Fibroblast of skin of back (primary cell): Measurements from ENCODE around the gene B3GALT2. TPM values are rescaled to one million over a fixed set of nuclear protein-coding genes. Genes with fewer than 3 reads are reported as not detected.
A peak's percentile ranks its signal among the peaks of the same experiment; 100 is the strongest.
"Not testable (repeated sequence)": the region's sequence is repeated elsewhere in the genome, so short reads cannot be mapped to it uniquely, and the experiment has no call there.

ENCODE experiments used
- DNase-seq: peaks from one replicate; pipeline ENCODE4 v3.0.0-alpha.2; 2013
- polyA plus RNA-seq, 2 experiments: library from polyadenylated mRNA; unstranded; fragments of 120-200 nt; gene quantifications; one replicate each; pipeline ENCODE4 v1.2.1, GENCODE V29; 2013; ENCODE audit not compliant: insufficient read length in 2 of 2

Gene B3GALT2, protein sequence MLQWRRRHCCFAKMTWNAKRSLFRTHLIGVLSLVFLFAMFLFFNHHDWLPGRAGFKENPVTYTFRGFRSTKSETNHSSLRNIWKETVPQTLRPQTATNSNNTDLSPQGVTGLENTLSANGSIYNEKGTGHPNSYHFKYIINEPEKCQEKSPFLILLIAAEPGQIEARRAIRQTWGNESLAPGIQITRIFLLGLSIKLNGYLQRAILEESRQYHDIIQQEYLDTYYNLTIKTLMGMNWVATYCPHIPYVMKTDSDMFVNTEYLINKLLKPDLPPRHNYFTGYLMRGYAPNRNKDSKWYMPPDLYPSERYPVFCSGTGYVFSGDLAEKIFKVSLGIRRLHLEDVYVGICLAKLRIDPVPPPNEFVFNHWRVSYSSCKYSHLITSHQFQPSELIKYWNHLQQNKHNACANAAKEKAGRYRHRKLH
- polyA plus RNA-seq (2013, experiment 1 of 2; ENCODE audit: insufficient read length), result 8.5 TPM
- 21.5 TPM for polyA plus RNA-seq (2013, experiment 2 of 2; ENCODE audit: insufficient read length)

DNA sequence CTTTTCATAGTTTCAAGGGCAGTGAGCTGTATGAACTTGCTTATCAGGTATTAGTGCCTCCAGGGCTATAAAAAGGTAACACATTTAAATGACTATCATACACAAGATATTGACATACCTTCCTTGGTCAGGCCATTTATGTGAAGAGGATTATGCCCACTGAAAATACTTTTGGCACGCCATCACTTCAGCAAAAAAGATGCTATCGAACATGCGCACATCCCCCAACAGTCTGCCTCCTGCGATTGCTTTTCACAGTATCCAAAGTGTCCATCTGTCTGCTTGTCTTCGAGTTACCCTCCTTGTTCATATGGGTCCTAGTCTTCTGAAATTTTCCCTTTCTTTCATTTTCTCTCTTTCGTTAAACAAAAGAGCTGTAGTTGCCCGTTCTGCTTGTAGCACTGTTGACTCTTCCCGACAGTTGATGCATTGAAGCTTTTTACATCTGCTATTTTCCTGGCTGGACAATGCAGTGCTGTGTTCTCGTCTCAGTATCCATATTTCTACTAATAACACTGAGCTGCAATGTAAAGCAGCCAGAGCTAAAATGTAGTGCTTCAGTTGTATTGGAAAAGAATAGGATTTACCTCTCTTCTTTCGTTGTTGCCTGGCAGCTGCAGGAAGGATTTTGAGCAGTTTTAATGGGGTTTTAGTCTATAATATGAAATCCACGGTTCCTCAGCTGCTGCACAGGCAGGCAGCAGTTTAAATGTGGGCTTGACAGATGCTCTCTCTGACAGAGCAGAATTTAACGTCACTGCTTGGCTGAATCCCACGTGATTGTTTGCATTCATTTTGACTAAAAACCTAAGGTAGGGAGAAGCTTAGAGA, at the start of gene B3GALT2:
B3GALT2 (minus strand) TSS at position 713 of the 831 bp plus-strand sequence. CDS start 5,051 bp downstream, outside the sequence.
- DNase-seq, result peak; percentile 65

DNA sequence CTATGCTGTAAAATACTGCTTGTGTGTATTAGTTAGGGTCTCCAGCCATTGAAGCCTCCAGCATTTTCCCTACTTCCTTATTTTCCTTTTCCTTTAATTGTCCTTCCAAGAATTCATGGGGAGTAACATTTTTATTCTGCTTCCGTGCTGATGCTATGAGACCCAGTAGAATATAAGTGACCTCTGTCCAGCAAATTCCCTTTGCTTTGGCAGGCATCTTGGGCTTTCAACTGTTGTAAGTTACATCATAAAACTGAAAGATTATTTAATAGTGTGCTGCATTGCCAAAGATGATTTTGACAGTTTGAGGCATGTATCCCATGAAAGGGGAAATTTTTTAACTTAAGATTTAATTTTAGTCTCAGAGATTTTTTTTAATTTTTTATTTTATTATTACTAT, 48.1 kb upstream of the B3GALT2 start:
- DNase-seq, result no peak

DNA sequence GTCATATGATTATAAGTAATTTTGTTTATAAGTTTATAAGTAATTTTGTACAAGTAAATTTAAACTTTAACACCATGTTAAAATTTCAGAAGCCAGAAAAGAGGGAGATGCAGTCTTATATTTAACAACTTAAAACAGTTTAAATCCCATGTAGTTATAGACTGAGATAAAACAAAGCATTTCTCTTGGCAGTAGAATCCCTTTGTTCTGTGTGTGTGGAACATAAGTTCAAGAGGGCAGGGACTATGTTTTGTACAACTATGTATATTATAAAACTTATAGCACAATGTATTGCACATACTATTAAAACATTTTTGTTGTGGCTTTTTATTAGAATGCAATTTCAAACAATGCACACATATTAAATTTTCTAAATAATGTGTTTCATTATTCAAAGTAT, 44.7 kb upstream of the B3GALT2 start:
- not testable (repeated sequence) for DNase-seq

DNA sequence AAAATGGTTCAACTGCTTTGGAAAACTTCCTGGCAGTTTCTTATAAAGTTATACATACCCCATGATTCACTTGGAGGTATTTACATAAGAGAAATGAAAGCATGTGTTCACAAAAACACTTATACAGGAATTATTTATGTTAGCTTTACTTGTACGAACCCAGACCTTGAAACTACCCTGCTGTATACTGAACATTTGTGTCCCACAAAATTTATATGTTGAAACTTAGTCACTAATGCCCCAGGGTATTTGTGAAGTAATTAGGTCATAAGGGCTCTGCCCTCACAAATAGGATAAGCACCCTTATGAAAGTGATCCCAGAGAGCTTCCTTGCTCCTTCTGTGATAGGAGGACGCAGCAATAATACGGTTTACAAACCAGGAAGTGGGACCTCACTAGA, 42.7 kb upstream of the B3GALT2 start:
- peak; percentile 63 for DNase-seq

DNA sequence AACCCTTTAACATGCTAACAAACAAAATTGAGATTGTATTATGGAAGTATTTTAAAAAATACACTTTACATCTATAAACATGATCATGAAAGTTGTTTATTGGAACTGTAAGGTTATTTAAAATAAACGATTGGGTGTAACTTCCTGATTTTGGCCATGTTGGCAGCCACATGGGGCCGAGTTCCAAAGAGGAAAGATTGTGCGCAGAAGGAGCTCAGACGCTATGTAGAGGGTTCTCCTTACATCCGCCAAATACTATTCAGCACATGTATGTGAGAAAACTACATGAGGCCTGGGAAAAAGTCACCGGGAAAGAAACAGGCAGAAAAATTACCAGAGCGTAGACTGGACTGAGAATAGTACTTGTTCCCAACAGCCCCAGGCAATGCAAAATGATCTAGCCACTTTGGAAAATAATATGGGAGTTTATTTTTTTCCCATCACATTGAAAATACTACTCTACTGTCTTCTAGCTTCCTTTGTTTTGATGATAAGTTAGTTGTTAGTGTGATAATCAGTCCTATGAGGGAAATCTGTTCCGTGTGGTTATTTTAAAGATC, 35.7 kb upstream of the B3GALT2 start:
- no peak for DNase-seq

DNA sequence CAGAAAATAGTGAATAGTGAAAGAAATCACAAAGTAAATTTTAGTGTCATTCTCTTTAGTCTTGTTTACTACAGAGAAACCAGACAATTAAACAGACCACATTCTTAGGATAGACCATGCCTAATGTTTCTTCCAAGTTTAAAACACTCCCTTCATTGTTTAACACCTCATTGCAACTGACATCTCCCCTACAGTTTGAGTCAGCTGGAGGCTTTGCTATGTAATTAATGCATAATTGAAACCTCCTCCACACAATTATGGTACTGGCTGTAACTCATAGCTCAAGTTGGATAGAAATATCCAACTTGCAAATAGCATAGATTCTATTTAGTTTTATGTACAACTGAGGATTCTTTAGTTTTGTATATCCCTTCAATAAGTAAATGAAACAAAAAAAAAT, 35.2 kb upstream of the B3GALT2 start:
- DNase-seq, result no peak

DNA sequence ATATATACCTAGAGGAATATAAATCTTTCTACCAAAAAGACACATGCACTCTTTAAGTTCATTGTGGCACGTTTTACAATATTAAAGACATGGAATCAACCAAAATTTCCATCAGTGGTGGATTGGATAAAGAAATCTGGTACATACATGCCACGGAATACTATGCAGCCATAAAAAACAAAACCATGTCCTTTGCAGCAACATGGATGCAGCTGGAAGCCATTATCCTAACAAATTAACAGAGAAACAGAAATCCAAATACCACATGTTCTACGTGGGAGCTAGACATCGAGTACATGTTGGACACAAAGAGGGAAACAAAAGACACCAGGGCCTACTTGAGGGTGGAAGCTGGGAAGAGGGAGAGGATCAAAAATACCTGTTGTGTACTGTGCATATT, 33.0 kb upstream of the B3GALT2 start:
- no peak for DNase-seq

DNA sequence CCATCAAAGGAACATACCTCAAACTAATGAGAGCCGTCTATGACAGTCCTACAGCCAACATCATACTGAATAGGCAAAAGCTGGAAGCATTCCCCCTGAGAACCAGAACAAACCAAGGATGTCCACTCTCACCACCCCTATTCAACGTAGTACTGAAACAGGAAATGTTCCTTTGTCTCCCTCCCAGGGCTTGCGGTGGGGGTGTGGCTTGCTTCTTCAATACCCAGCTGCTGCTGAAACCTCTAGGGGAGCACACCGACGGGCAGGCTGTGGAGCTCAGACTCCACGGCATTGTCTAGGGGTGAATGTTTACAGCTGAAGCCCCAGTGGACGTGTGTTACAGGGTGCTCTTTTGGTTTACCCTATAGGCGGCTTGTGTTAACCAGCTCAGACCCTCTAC, 30.5 kb upstream of the B3GALT2 start:
- peak; percentile 11 for DNase-seq

DNA sequence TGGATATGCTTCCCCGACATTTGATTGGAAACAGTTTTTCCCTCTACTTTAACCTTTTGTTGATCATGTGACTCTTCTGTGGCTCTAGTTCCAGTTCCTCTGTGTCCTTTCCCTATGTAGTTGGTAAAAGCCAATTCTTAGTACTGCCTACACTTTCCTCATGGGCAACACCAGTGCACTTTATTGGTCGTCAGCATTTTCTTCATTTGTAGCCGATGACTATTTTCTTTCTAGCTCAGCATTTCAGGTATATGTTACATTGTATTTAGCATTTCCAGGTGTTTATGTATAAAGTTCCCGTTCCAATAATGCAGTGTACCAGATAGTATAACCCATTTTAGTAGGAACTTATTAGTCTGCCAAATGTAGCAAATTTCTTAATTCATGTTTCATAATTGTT, 27.6 kb upstream of the B3GALT2 start:
- DNase-seq, result no peak

DNA sequence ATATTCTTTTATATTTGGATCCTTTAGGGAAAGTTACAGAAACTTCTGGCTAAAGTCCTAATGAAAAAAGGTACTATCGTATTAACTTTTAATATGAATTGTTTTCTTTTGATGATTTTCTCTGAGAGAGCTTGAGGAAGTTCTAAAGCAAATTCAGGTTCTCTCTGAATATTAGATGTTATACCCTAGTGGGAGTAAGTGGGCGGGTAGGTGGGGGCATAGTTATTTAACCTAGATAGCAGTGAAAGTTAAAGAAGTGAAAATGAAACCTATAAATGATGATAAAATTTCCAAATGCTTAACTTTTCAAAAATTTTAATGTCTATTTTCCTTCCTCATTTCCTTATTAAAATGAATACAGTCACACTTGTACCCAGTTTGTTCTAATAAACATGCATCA, 26.2 kb upstream of the B3GALT2 start:
- no peak for DNase-seq

DNA sequence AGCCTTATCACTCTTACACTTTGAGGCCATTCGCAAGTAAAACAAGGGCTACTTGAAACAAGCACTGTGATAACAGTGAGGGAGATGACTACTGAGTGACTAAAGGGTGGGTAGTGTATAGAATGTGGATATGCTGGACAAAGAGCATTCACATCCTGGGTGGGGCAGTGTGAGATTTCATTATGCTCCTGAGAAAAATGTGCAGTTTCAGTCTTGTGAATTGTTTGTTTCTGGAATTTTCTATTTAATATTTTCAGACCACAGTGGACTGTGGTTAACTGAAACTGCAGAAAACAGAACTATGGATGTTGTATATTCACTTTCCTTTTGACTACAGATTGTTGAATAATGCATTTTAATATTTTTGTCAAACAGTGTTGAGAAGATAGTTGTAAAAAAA, 25.1 kb upstream of the B3GALT2 start:
- DNase-seq, result peak; percentile 95

DNA sequence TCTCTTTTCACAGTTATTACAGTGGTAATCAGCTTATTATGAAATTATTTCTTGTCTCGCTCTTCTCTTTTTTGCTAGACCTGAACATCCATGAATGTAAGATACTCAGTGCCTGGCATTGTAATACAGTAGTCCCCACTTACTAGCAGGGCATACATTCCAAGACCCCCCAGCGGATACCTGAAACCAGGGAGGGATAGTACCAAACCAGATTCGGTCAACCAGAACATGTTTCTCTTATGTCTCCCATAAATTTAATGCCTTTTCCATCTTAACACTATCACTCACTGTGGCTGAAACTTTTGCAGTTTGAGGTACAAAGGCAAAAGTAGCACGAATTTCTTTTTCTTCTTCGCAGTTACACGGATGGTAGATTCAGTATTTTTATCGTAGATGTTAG, 24.6 kb upstream of the B3GALT2 start:
- no peak for DNase-seq

DNA sequence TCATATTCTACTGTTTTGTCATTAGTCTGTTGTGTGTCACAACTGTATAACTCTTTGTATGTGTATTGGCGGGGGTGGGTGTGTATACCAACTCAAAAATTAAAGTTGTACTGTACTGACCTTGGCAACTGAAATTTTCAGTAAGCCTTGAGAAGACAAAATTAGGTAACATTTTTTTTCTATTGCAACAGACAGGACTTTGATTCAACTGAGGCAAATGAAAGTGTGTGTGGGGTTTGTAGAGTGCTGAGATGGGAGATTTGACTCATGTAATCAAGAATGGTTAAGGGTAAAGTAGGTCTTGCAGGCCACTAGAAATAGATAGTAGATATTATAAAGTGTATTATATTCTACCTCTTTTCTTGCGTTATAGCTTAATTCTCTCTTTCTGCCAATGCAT, 14.6 kb upstream of the B3GALT2 start:
- DNase-seq, result no peak

DNA sequence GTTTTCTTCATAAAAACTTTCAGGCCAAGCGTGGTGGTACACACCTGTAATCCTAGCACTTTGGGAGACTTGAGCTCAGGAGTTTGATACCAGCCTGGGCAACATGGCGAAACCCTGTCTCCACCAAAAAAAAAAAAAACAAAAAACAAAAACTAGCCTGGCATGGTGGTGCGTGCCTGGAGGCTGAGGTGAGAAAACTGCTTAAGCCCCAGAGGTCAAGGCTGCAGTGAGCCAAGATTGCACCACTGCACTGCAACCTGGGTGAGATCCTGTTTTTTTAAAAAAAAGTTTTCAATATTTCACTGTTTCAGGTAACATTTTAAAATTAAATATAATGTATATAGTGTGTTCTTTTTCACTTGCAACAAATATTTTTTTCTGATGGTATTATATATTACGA, 13.5 kb upstream of the B3GALT2 start:
- no peak for DNase-seq

DNA sequence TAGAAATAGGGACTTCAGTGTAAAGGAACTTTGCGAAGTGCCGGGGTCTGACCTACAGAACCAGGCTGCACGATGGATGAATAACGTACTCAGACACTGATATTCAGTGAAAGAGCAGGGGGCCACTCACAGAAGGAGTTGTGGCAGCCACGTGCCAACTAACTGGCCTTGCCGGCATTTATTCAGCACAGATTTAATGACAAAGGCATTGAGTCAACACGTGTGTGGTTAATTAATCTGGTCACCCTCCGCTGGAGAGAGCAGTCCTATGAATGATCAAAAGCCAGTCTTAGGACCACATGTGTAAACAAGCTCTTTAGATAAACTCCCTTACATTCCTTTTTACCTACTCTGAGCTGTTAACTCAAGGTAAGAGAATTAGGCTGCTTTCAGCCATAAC, 6.2 kb upstream of the B3GALT2 start:
- no peak for DNase-seq

DNA sequence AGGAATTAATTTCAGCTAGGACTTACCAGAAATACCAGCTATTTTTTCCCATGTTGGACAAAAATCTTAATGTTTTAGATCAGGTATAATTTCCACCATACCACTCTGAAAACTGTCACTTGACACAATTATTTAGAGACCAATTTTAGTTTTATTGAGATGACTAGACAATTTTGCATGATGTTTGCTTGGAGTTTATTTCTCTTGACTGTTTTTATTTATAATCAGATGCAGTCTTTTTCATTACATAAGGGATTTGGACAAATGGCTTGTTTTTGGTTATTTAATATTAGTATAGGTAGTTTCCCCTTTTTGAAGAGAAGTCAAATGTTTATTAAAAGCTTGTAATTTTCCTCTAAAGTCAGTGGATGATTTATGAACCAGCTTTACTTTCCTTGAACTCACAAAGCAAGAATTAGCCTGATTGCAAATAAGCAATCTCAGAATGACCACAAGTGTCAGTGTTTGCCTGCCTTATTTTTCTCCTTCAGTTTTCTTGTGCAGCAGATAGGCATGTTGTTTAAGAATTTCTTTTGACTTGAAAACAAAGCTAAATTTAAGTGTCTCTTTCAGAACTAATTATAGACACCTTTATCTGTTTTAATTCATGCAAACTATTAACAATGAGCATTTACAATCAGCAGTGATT, 3.8 kb upstream of the B3GALT2 start:
- peak; percentile 38 for DNase-seq

DNA sequence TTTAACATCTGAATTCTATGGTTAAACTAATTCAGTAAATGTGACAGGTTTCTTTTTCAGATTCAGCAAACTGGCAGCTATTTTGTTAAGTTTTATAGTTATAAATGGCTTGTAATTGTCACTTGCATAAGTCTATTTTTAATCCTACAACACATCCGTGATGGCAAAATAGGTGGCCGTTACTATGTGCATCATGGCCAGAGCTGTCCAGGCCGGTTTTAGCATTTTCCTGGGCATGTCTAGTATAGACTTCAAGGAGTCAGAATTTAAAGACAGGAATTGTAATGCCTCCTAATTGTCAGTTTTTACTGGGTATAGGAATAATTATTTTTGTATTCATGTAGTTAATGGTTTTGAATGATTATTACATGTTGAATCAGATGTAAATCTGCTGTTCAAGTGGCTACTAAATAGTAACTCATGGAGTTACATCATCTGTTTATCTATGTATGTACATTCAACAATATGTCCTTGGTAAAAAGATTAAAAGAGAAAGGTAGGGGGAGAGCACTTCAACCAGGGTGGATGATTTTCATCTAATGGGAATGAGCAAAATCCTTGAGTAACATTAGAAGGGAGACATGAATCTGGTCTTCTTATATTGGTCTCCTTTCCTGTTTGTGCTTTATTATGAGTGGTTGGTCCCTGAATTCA, 3.2 kb upstream of the B3GALT2 start:
- DNase-seq, result no peak

DNA sequence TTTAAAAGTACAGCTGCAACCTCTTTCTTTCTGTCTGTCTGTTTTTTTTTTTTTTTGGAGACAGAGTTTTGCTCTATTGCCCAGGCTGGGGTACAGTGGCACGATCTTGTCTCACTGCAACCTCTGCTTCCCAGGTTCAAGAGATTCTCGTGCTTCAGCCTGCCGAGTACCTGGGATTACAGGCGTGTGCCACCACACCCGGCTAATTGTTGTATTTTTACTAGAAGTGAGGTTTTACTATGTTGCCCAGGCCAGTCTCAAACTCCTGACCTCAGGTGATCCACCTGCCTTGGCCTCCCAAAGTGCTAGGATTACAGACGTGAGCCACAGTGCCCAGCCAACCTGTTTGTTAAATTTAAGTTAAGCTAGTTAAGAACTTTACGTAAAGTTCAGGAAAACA, 2.5 kb upstream of the B3GALT2 start:
- DNase-seq, result not testable (repeated sequence)

DNA sequence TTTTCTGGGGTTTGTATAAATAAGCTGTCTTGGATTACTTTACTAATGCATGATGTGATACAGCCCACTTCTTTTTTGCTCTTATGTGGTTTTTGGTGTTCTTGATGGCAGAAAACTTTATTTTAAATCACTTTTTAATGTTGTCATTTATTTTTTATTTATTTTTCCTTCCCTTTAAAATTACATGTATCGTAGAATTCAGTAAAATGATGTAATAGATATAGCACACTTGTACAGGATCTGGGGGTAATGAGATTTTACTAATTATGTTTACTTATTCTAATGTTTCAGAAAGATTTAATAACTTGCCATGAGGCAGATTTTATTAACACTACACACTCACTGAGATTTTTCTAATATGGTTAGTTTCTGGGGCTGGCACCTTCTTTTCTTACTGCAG, 701 bp upstream of the B3GALT2 start:
- no peak for DNase-seq

DNA sequence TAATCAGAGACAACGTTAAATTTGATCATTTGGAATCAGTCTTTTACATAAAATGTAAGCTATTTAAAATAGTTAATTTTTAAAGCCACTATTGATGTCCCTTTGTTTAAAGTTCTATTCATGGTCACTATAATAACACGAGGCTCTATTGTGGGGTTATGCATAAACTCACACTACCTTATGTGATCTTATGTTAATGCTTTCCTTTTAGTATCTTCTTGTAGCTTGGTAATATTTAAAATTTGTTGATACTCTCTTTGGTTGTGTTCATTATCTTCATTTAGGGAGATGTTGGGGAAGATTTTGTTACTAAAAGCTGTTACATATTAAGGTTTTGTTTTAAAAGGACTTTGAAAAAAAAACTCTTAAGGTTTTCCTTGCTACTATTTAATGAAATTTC, 1.2 kb downstream of the B3GALT2 start:
- DNase-seq, result no peak

DNA sequence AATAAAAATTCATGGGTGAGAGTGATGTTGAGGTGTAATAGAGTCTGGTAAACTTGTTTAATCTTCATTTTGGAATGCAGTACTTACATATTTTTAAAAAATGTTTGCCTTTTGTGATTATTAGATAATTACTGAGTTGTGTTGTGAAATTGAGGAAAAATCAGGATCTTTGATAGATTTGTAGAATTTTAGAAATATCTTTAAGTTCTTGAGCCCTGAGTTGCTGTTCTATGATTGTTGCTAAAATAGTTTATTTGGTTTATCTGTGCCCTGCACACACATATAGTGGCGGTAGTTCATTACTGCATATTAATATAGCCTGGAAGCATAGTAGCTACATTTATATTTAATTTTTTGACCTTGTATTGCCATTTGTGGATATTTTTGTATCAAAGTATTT, 1.6 kb downstream of the B3GALT2 start:
- DNase-seq, result no peak

DNA sequence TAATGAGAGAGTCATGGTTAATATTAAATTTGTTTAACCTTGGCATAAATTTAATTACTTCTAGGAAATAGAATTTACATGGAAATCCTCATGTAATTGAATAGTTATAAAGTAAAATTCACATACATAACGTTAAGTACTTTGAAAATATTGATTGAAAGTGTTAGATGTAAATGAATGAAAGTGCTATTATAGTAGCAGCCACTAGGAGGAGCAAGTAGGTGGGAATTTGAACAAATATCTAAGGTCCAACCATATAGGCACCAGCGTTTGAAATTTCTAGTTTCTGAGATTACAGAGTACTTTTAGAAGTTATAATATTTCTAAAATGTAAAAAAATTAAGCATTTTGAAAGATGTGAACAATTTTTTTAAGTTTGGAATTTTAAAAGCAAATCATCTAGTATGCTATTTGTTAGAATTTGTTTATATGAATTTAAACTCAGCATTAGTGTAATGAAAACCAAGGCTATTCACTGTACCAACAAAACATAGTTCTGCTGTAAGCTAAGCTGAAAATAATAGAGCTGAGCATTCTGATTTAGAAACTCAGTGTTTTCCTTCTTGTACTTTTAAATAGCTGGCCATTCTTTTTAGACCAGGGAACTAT, 3.3 kb downstream of the B3GALT2 start:
- peak; percentile 58 for DNase-seq
